A673 (cell line): ENCODE measurements around the gene THBS2.

ENCODE experiments used
- CTCF ChIP-seq: fragments of 300-800, 200-600 bp; sonication (generic); conservative IDR thresholded peaks from 2 replicates; pipeline ENCODE4 v1.5.1; 2017; ENCODE audit warnings: low read depth, mild to moderate bottlenecking, antibody characterized with exemption, low read length, moderate library complexity, mixed read lengths
- EZH2 ChIP-seq: fragments of 200-600 bp; sonication (generic); IDR thresholded peaks from 2 replicates; pipeline ENCODE4 v1.6.1; 2017; ENCODE audit warnings: borderline replicate concordance, low read depth, mild to moderate bottlenecking, mixed read lengths, antibody characterized with exemption, low read length; ENCODE audit not compliant: poor library complexity, severe bottlenecking

GRCh38 chr6:169177516-169178166, 76.0 kb downstream of the THBS2 start:
- TF ChIP-seq CTCF (no peak), EZH2 (no peak)
